HepG2 (cell line): ENCODE results near the gene JUND. TPM values are rescaled to one million over a fixed set of nuclear protein-coding genes. Genes with fewer than 3 reads are reported as not detected.

ENCODE experiments used
- FOXO4 ChIP-seq: sonication (generic); formaldehyde crosslinking; conservative IDR thresholded peaks from 2 replicates; pipeline ENCODE4 v1.8.1; 2023; ENCODE audit warnings: missing genetic modification reagents
- MEIS2 ChIP-seq: sonication (generic); formaldehyde crosslinking; IDR thresholded peaks from 2 replicates; pipeline ENCODE4 v1.9.0; 2021; ENCODE audit warnings: mild to moderate bottlenecking, missing genetic modification reagents
- MLLT10 ChIP-seq: sonication (generic); formaldehyde crosslinking; IDR thresholded peaks from 2 replicates; pipeline ENCODE4 v1.4.0; 2020; ENCODE audit warnings: missing genetic modification reagents
- SMC3 ChIP-seq: IDR thresholded peaks from 2 replicates; pipeline ENCODE4 v1.6.1; 2011; ENCODE audit warnings: low read length, improper control_type of control experiment
- ZHX1 ChIP-seq: sonication (generic); formaldehyde crosslinking; IDR thresholded peaks from 2 replicates; pipeline ENCODE4 v1.8.1; 2022; ENCODE audit warnings: low read depth, mild to moderate bottlenecking, missing genetic modification reagents
- ZNF138 ChIP-seq: sonication (generic); formaldehyde crosslinking; IDR thresholded peaks from 2 replicates; pipeline ENCODE4 v1.5.0; 2020; ENCODE audit warnings: mild to moderate bottlenecking, low read depth, missing genetic modification reagents
- ZNF343 ChIP-seq: sonication (generic); formaldehyde crosslinking; IDR thresholded peaks from 2 replicates; pipeline ENCODE4 v1.4.0; 2020; ENCODE audit warnings: mild to moderate bottlenecking, missing genetic modification reagents
- ZNF570 ChIP-seq: sonication (generic); formaldehyde crosslinking; IDR thresholded peaks from 2 replicates; pipeline ENCODE4 v1.4.0; 2020; ENCODE audit warnings: mild to moderate bottlenecking, missing genetic modification reagents, borderline replicate concordance
- ZXDC ChIP-seq: sonication (generic); formaldehyde crosslinking; IDR thresholded peaks from 2 replicates; pipeline ENCODE4 v1.5.0; 2020; ENCODE audit warnings: mild to moderate bottlenecking, missing genetic modification reagents
- polyA plus RNA-seq, 8 experiments: library from polyadenylated mRNA; depleted of rRNA in 3 of 8; stranded (reverse) in 7 of 8; unstranded in 1 of 8; fragments of >200 nt; fragmentation: Illumina TruSeq in 4 of 8; extraction: Trizol in 4 of 8; gene quantifications; 2 replicates each; pipeline versions ENCODE4 v1.2.1 to v1.2.3, GENCODE V29; 2011 to 2016; ENCODE audit warnings: low read depth in 4 of 8, missing spikeins in 1 of 8, mixed read lengths in 1 of 8; ENCODE audit not compliant: insufficient read depth in 1 of 8
- total RNA-seq, 5 experiments: library from RNA; depleted of rRNA; stranded (reverse); fragments of >200 nt; fragmentation: Illumina TruSeq; extraction: Trizol; gene quantifications; 2 replicates each; pipeline ENCODE4 v1.2.3, GENCODE V29; 2016; ENCODE audit warnings: low read depth in 1 of 5
- TF ChIP-seq, protein P1 (sequence below): sonication (generic); formaldehyde crosslinking; conservative IDR thresholded peaks from 2 replicates; pipeline ENCODE4 v1.5.0; 2020; ENCODE audit warnings: missing genetic modification reagents
- TF ChIP-seq, protein P2 (sequence below): sonication (generic); formaldehyde crosslinking; IDR thresholded peaks from 2 replicates; pipeline ENCODE4 v1.4.0; 2020; ENCODE audit warnings: missing genetic modification reagents

Gene JUND
- total and polyA plus RNA-seq, 2 of the 13 experiments (the other 11 are each of a cell fraction or from before 2014, with no cell fraction given): 41.2 to 59.8 TPM

- TF ChIP-seq, protein P1, sequence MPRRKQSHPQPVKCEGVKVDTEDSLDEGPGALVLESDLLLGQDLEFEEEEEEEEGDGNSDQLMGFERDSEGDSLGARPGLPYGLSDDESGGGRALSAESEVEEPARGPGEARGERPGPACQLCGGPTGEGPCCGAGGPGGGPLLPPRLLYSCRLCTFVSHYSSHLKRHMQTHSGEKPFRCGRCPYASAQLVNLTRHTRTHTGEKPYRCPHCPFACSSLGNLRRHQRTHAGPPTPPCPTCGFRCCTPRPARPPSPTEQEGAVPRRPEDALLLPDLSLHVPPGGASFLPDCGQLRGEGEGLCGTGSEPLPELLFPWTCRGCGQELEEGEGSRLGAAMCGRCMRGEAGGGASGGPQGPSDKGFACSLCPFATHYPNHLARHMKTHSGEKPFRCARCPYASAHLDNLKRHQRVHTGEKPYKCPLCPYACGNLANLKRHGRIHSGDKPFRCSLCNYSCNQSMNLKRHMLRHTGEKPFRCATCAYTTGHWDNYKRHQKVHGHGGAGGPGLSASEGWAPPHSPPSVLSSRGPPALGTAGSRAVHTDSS: no peak
- peak; percentile 68; the same call in 1 of the 2 replicates for TF ChIP-seq ZXDC
- TF ChIP-seq ZHX1 (CRISPR knock-in tag): peak; percentile 68; the same call in 1 of the 2 replicates
- no peak for TF ChIP-seq MEIS2
- TF ChIP-seq FOXO4 (CRISPR knock-in tag): 0 out of 2 replicates have a peak, but pooled peaks have one; percentile 85
- TF ChIP-seq ZNF570 (CRISPR knock-in tag): no peak
- peak; percentile 62; the same call in 1 of the 2 replicates for TF ChIP-seq ZNF343 (CRISPR knock-in tag)
- TF ChIP-seq SMC3: no peak
- no peak for TF ChIP-seq ZNF138
- TF ChIP-seq, protein P2, sequence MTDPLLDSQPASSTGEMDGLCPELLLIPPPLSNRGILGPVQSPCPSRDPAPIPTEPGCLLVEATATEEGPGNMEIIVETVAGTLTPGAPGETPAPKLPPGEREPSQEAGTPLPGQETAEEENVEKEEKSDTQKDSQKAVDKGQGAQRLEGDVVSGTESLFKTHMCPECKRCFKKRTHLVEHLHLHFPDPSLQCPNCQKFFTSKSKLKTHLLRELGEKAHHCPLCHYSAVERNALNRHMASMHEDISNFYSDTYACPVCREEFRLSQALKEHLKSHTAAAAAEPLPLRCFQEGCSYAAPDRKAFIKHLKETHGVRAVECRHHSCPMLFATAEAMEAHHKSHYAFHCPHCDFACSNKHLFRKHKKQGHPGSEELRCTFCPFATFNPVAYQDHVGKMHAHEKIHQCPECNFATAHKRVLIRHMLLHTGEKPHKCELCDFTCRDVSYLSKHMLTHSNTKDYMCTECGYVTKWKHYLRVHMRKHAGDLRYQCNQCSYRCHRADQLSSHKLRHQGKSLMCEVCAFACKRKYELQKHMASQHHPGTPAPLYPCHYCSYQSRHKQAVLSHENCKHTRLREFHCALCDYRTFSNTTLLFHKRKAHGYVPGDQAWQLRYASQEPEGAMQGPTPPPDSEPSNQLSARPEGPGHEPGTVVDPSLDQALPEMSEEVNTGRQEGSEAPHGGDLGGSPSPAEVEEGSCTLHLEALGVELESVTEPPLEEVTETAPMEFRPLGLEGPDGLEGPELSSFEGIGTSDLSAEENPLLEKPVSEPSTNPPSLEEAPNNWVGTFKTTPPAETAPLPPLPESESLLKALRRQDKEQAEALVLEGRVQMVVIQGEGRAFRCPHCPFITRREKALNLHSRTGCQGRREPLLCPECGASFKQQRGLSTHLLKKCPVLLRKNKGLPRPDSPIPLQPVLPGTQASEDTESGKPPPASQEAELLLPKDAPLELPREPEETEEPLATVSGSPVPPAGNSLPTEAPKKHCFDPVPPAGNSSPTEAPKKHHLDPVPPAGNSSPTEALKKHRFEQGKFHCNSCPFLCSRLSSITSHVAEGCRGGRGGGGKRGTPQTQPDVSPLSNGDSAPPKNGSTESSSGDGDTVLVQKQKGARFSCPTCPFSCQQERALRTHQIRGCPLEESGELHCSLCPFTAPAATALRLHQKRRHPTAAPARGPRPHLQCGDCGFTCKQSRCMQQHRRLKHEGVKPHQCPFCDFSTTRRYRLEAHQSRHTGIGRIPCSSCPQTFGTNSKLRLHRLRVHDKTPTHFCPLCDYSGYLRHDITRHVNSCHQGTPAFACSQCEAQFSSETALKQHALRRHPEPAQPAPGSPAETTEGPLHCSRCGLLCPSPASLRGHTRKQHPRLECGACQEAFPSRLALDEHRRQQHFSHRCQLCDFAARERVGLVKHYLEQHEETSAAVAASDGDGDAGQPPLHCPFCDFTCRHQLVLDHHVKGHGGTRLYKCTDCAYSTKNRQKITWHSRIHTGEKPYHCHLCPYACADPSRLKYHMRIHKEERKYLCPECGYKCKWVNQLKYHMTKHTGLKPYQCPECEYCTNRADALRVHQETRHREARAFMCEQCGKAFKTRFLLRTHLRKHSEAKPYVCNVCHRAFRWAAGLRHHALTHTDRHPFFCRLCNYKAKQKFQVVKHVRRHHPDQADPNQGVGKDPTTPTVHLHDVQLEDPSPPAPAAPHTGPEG (CRISPR knock-in tag): no peak
- no peak for TF ChIP-seq MLLT10 (CRISPR knock-in tag)
Measured at GRCh38 chr19:18304458-18305310, 23.3 kb upstream of the JUND start (continued).
